HuH-7.5 (cell line): ENCODE results near the gene VSIG10L.

Experiments
- DNase-seq: peaks from one replicate; pipeline ENCODE4 v3.0.0; 2011; ENCODE audit warnings: low spot score

VSIG10L gene

DNA sequence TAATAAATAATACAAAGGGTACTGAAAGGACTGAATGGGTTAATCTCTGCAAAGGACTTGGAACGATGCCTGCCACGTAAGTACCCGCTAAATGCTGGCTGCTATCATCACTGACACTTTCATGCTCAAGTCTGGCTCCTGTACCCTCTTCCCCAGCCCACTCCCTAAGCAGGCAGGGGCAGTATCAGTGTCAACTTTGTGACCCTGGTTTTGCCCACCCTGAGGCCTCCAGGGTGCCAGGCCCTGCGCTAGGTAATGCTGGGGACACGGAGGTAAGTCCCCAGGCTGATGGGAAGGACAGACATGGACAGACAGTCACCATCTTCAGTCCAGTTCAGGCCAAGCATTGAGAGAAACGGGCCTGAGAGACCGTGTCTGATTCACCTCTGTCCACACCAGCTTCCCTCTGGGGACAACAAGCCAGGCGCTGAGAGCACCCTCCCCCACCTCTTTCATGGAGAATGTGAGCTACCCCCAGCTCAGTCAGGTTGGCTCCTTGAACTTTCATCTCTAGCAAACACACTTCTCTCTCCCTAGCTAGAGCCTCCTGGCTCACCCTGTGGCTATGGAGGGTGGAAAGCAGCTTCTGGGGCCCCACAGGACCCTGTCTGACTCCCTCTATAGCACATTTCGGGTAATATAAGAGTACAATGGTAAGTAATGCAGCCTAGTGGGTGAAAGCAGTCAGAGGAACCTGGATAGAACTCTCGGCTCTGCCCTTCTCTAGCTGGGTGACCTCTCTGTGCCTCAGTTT, 23.4 kb upstream of the VSIG10L start:
- peak; percentile 30 for DNase-seq

DNA sequence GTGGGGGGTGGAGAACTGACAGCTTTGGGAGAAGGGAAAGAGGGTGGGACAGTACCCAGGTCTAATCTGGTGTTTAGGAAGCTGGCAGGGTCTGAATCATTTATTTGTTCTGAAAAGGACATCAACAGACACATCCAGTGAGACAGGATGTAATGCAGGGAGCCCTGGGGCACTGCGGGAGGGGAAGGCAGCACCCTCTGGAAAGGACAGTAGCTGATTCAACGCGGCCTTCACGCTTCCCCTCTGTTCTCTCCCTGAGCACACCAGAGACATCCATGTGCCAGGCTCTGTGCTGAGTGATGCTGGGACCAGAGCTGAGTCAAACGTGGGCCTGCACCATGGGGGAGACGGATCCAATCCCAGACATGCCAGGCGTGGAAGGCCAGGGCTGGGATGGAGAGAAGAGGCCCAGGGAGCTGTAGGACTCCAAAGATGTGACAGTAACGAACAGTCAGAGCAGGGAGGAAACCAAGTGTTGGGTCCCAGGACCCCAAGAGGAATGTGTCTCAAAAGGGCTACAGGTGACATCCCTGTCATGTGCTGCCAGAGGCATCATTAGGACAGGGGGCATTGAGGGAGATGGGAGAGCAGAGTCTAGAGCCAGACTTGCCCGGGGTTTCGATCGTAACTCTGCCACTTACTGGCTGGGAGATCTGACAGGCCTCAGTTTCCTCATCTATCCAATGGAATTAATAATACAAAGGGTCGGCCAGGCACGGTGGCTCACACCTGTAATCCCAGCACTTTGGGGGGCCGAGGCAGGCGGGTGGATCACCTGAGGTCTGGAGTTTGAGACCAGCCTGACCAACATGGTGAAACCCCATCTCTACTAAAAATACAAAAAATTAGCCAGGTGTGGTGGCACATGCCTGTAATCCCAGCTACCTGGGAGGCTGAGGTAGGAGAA, 22.5 kb upstream of the VSIG10L start:
- DNase-seq = no peak

GRCh38 chr19:51361239-51361638, 19.3 kb upstream of the VSIG10L start:
- DNase-seq = no peak

GRCh38 chr19:51359294-51359693, 17.4 kb upstream of the VSIG10L start:
- DNase-seq = no peak

- DNase-seq = no peak
Observed at GRCh38 chr19:51357952-51358351, 16.0 kb upstream of the VSIG10L start.

- no peak for DNase-seq
Observed at GRCh38 chr19:51356159-51356801, 14.3 kb upstream of the VSIG10L start.

DNA sequence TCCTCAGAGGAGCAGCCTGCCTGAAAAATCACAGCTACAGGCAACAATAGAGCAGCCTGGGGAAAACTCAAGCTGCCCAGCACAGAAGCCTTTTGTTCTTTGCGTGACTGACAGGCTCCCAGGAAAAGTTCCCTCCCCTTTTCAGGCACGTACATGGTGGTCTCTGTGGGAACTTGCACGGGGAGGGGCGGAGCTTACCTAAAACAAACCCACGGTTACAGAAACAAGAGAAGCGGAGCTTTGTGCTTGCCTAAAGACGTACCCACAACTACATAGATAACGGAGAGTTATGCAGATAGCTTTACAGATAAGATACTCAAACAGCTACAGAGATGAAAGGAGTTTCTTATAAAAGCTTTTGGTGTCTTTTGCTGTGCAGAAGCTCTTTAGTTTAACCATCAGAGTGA, 12.8 kb upstream of the VSIG10L start:
- DNase-seq = no peak

GRCh38 chr19:51354103-51354741, 12.3 kb upstream of the VSIG10L start:
- no peak for DNase-seq

DNA sequence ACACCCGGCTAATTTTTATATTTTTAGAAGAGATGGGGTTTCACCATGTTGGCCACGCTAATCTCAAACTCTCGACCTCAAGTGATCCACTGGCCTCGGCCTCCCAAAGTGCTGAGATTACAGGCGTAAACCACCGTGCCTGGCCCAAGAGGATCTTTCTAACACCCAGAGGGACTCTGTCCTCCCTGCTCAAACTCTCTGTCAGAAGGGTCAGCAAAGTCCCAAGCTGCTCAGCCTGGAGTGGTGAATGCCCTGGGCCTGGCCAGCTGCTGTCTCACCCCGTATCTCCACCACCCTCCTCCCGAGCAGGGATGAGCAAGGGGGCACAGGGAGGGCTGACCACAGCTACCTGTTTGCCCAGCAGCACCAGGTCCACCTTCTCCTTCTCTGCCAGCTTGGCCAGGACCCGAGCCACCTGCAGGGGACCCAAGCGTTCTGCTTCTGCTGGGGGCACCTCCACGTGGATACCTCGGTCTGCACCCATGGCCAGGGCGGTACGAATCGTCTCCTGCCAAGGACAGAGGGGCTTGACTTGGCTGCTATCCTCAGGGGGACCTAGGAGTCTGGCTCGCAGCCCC, 10.9 kb upstream of the VSIG10L start:
- no peak for DNase-seq

- no peak for DNase-seq
Observed at GRCh38 chr19:51351266-51351990, 9.5 kb upstream of the VSIG10L start.

DNA sequence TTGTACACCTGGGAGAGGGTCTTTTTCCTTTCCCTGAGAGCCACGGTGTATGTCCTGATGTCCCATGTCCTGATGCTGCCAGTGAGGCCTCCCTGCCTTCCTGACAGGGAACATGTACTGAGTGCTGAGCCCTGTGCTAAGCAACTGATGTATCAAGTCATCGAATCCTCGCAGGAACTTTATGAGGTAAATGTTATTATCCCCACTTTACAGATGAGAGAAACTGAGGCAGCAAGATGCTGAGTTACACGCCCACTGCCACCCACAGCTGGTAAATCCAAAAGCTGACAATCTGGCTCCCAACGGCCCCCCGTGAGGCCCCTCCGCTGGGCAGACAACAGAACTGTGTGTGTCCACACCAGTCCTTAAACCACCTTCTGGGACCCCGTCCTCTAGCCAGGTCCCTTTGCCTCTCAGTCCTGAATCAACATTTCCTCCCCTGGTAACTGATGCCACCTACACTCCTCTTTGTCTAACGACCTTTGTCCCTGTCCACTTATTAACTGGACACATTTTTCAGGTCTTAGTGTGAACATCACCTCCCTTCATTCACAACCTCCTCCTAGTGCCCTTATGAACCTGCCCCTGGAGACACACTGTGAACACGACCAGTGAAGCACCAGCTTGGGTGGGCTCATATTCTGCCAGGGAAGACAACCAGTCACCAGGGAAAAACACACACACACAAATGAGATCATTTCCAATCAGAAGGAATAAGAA, 5.4 kb upstream of the VSIG10L start:
- DNase-seq = no peak

GRCh38 chr19:51346742-51347141, 4.8 kb upstream of the VSIG10L start:
- DNase-seq = no peak

DNA sequence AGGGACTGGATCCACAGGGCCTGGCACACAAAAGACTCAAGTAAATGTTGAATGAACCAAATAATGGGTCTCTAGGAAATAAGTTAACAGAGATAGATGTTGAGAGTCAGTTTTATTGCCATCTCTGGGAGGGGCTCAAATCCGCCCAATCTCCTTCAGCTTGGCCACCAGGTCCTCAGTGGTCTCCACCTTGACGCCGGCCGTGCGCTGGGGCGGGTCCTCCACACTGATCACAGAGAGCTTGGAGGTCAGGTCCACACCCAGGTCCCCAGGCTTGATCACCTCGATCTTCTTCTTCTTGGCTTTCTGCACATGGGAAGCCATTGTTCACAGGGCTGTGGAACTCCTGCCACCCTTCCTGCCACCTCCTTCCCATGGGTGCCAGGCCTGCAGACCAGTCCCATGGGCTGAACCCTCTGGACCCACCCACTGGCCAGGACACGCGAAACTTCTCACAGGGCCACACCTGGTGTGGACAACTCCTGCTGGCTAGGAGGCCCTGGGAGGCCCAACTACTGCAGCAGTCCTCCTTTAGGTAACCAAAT, 3.2 kb upstream of the VSIG10L start:
- DNase-seq = no peak

DNA sequence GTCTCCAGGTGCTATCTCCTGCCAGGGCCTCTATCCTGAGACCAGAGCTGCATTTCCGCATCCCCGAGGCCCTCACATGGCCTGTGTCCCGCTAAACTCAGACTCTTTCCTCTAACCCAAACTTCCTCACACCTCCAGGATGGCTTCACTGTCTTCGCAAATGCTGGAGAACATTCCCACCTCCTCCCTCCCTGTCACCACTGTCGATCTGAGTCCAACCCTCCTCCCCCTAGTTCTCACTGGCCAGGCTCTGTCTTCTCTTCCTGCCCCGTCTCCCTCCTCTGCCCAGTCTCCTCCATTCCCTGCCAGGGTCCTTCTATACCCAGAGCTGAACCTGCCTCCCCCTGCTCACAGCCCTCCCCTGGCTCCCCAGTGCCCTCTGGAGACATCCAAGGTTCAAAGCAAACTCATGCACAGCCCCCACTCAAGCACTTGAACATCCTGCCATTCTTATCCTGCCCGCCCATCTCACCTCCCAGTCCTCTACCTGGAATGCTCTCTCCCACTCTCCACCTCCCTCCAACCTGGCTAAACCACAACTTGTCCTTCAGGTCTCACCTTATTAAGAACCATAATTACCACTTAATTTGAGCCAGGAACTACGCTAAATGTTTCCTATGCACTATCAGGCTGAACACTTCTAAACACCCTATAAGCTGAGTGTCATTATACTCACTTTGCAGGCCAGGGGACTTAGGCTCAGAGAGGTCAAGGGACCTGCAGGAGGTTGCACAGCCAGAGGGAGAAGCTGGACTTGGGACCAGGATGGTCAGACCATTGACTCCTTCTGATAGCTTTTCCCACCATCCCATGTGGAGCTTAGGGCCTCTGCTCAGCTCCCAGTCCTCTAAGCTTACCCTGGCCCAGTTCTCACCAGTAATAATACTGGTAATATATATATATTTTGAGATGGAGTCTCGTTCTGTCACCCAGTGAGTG, 961 bp upstream of the VSIG10L start:
- no peak for DNase-seq

GRCh38 chr19:51341066-51341465, 873 bp downstream of the VSIG10L start:
- no peak for DNase-seq

DNA sequence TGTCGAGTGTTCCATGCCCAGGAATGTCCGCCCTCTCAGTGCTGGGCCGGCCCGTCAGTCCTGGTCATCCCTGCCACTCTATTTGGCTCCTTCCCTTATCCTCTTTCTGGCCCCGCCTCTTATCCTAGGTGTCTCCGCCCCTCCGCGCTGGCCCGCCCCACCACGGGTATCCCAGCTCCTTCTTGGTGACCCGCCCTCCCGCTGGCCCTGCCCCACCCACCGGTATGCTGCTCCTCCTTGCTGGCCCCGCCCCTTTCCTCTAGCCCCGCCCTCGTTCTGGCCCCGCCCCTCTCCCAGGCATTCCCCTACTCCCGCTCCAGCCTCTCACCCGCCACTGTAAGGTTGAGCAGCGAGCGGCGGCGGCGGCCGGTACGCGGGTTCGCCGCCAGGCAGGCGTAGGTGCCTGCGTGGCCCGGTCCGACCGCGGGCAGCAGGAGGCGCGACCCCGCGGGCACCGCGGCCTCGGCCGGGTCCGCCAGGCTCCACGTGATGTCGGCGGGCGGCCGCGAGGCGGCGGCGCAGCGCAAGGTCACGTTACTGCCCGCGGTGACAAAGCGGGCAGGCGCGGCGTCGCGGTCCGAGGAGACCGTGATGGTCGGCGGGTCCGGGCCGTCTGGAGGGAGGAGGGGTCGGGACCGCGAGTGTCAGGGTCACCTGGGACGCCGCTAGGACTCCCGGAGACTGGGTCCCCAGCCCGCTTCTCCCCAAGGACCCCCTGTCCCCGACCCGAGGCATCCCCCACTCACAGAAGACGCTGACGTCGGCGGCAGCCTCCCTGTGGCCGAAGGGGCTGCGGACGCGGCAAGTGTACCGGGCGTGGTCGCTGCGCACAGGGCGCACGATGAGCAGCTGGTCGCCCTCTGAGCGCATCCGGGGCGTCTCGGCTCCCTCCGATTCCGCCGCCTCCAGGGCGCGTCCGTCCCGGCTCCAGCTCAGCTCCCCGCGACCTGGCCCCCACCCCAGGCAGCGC, 2.0 kb downstream of the VSIG10L start:
- peak; percentile 94 for DNase-seq

GRCh38 chr19:51339313-51339686, 2.6 kb downstream of the VSIG10L start:
- DNase-seq = no peak
